Activated CD4-positive, alpha-beta memory T cell treated with anti-CD3 and anti-CD28 coated beads, Interleukin-2, amount 10 ng/mL, durations not matched to agents 7 days and 5 days (primary cell): ENCODE results near the gene PRDM16. TPM values are rescaled to one million over a fixed set of nuclear protein-coding genes. Genes with fewer than 3 reads are reported as not detected.

Experiments
- CTCF ChIA-PET: fragments of 350-600 bp; sonication (Branson Sonifier 250); formaldehyde crosslinking; loops from one replicate; lab custom pipeline; 2021; ENCODE audit warnings: antibody characterized with exemption, inconsistent platforms; lab: Charles Lee
- POLR2A ChIA-PET: fragments of 350-600 bp; sonication (Branson Sonifier 250); formaldehyde crosslinking; loops from one replicate; lab custom pipeline; 2021; ENCODE audit warnings: antibody characterized with exemption; lab: Charles Lee
- DNase-seq: peaks from one replicate; pipeline ENCODE4 v3.0.0-alpha.2; 2020
- H3K27ac Mint-ChIP-seq: one replicate; pipeline ENCODE4 v1.8.0; 2021; ENCODE audit warnings: mild to moderate bottlenecking, mixed read lengths
- H3K27me3 Mint-ChIP-seq: one replicate; pipeline ENCODE4 v1.8.0; 2021; ENCODE audit warnings: mixed read lengths
- H3K36me3 Mint-ChIP-seq: one replicate; pipeline ENCODE4 v1.8.0; 2021; ENCODE audit warnings: low read depth, mixed read lengths
- H3K4me1 Mint-ChIP-seq: one replicate; pipeline ENCODE4 v1.8.0; 2021; ENCODE audit warnings: mixed read lengths
- H3K4me3 Mint-ChIP-seq: one replicate; pipeline ENCODE4 v1.8.0; 2021; ENCODE audit warnings: mild to moderate bottlenecking, mixed read lengths
- H3K9me3 Mint-ChIP-seq: one replicate; pipeline ENCODE4 v1.8.0; 2021; ENCODE audit warnings: mixed read lengths
- total RNA-seq, 2 experiments: library from RNA; stranded (reverse); gene quantifications; one replicate each; pipeline ENCODE4 v1.2.3, GENCODE V29; 2021

The PRDM16 gene
- total RNA-seq, 2 experiments from 2014 or later = 0.03 to 0.20 TPM

GRCh38 chr1:3169665-3170356, 100.8 kb downstream of the PRDM16 start:
- no peaks in the 10 kb centered on the region for H3K36me3 Mint-ChIP-seq
- peaks cover 6% of the 10 kb centered on the region for H3K27me3 Mint-ChIP-seq
- no peak overlapping the region for H3K27ac Mint-ChIP-seq
- DNase-seq = no peak
- H3K4me3 Mint-ChIP-seq = no peak overlapping the region
- POLR2A ChIA-PET = no interaction called here
- CTCF ChIA-PET = no interaction called here
- no peaks in the 10 kb centered on the region for H3K9me3 Mint-ChIP-seq
- no peaks in the 10 kb centered on the region for H3K4me1 Mint-ChIP-seq

DNA sequence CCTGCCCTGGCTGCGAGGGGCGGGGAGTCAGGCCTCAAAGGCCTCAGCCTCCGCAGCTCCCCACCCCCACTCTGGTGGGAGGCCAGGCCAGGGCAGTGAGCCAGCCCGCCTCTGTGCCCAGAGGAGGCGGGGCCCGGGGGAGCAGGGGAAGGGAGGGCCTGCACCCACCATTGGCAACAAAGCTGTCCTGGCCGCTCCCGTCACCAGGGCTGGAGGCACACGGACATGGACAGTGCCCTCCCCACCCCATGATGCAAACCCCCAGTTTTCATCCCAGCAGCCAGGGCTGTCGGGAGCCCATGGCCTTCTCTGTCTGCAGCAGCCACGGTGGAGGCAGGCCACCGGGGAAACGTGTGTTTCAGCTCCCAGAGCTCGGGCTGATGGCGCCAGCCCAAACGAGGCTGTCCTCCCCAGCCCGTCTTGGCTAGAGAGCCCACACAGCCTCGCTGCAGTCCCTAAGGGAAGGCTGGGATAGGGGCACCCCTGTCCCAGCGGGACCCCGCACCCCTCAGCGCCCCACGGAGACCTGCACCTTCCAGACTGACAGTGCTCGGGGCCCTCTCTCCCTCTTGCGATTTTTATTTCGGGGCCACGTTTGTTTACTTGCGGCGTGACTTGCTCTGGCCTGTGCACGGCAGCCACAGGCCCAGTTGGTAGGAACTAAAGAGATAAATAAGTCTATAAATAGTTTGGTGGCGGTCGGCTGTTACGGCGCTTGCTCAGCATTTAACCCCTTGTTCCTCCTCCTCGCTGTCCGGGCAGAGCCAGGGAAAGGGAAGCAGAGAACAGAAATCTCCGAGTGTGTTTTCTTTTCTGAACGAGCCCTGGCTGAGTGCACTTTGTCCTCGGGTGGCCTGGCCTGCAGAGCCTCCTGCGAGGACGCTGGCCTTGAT, 101.8 kb downstream of the PRDM16 start:
- no peak for DNase-seq
- no peaks in the 10 kb centered on the region for H3K4me1 Mint-ChIP-seq
- no peaks in the 10 kb centered on the region for H3K36me3 Mint-ChIP-seq
- no peak overlapping the region for H3K4me3 Mint-ChIP-seq
- ChIA-PET POLR2A (no interaction called here), CTCF (no interaction called here)
- H3K9me3 Mint-ChIP-seq = no peaks in the 10 kb centered on the region
- no peak overlapping the region for H3K27ac Mint-ChIP-seq
- peaks cover 6% of the 10 kb centered on the region for H3K27me3 Mint-ChIP-seq

DNA sequence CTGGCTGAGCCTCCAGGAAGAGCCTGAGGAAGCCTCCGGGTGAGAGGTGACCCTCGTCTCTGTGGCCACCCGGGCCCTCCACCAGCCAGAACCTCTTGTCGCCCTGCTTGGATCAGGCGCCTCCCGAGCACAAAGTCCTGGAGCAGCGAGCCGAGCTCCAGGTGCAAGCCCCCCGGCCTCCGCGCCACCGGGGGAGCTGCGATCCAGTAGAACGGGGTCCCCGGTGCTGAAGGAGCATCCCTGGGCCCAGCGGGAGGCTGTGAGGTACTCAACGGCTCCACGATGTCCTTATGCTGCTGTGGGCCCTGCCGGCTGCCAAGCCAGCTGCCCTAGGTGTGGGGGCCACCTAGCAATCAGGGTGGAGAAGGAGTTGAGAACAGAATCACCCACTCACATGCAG, 102.8 kb downstream of the PRDM16 start:
- DNase-seq = no peak
- H3K4me3 Mint-ChIP-seq = no peak overlapping the region
- no peaks in the 10 kb centered on the region for H3K4me1 Mint-ChIP-seq
- POLR2A ChIA-PET = no interaction called here
- no peaks in the 10 kb centered on the region for H3K36me3 Mint-ChIP-seq
- H3K27ac Mint-ChIP-seq = no peak overlapping the region
- H3K9me3 Mint-ChIP-seq = no peaks in the 10 kb centered on the region
- CTCF ChIA-PET = no interaction called here
- peaks cover 6% of the 10 kb centered on the region for H3K27me3 Mint-ChIP-seq

GRCh38 chr1:3172431-3173380, 103.7 kb downstream of the PRDM16 start:
- H3K9me3 Mint-ChIP-seq = no peaks in the 10 kb centered on the region
- ChIA-PET POLR2A (no interaction called here), CTCF (no interaction called here)
- DNase-seq = no peak
- no peaks in the 10 kb centered on the region for H3K36me3 Mint-ChIP-seq
- H3K27me3 Mint-ChIP-seq = peaks cover 6% of the 10 kb centered on the region
- no peak overlapping the region for H3K4me3 Mint-ChIP-seq
- no peaks in the 10 kb centered on the region for H3K4me1 Mint-ChIP-seq
- H3K27ac Mint-ChIP-seq = no peak overlapping the region

GRCh38 chr1:3173381-3173980, 104.5 kb downstream of the PRDM16 start:
- Mint-ChIP-seq H3K4me3 (no peak overlapping the region), H3K27me3 (peaks cover 6% of the 10 kb centered on the region), H3K27ac (no peak overlapping the region), H3K9me3 (no peaks in the 10 kb centered on the region), H3K4me1 (no peaks in the 10 kb centered on the region), H3K36me3 (no peaks in the 10 kb centered on the region)
- no peak for DNase-seq
- CTCF ChIA-PET = no interaction called here
- POLR2A ChIA-PET = no interaction called here

- H3K27ac Mint-ChIP-seq = no peak overlapping the region
- peaks cover 6% of the 10 kb centered on the region for H3K27me3 Mint-ChIP-seq
- H3K9me3 Mint-ChIP-seq = no peaks in the 10 kb centered on the region
- no peak for DNase-seq
- no peak overlapping the region for H3K4me3 Mint-ChIP-seq
- ChIA-PET CTCF (no interaction called here), POLR2A (no interaction called here)
- H3K4me1 Mint-ChIP-seq = no peaks in the 10 kb centered on the region
- H3K36me3 Mint-ChIP-seq = no peaks in the 10 kb centered on the region
Observed at GRCh38 chr1:3174487-3175247, 105.7 kb downstream of the PRDM16 start.

- Mint-ChIP-seq H3K9me3 (peaks cover 4% of the 10 kb centered on the region), H3K27ac (no peak overlapping the region), H3K36me3 (no peaks in the 10 kb centered on the region), H3K4me1 (no peaks in the 10 kb centered on the region), H3K4me3 (no peak overlapping the region), H3K27me3 (peaks cover 6% of the 10 kb centered on the region)
- ChIA-PET CTCF (no interaction called here), POLR2A (no interaction called here)
- no peak for DNase-seq
Observed at GRCh38 chr1:3175486-3175885, 106.5 kb downstream of the PRDM16 start.

DNA sequence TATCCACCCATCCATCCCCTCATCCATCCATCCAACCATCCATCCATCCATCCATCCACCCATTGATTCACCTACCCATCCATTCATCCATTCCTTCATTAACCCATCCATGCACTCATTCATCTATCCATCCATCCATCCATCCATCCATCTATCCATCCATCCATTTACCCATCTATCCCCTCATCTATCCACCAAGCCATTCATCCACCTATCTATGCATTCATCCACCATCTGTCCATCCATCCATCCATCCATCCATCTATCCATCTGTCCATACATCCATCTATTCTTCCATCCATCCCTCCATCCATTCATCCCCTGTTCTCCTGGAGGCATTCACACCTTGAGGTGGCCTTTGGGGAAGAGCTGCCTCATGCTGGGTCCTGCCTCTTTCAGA, 107.0 kb downstream of the PRDM16 start:
- Mint-ChIP-seq H3K27me3 (peaks cover 5% of the 10 kb centered on the region), H3K4me3 (no peak overlapping the region), H3K36me3 (no peaks in the 10 kb centered on the region), H3K4me1 (no peaks in the 10 kb centered on the region), H3K9me3 (peaks cover 4% of the 10 kb centered on the region), H3K27ac (no peak overlapping the region)
- DNase-seq = no peak
- ChIA-PET POLR2A (no interaction called here), CTCF (no interaction called here)

- H3K36me3 Mint-ChIP-seq = no peaks in the 10 kb centered on the region
- CTCF ChIA-PET = no interaction called here
Observed at GRCh38 chr1:3176820-3177219, 107.8 kb downstream of the PRDM16 start.

DNA sequence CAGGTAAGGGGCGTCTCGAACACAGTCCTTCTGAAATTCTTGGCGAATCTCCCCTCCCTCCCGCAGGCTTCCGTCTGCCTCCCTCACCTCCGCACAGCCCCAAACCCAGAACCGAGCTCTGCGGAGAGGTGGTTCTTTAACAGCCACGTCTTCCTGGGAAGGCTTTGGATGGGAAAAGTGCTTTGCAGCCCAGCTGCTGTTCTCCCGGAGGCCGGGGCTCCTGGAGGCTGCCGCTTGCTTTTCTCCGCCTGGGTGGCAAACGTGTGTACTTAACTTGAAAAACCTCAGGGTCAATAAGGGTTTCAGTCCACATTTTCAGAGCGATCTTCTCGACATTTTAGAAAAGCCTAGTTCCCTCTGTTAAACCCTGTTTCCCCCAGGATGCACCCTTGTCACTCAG, 109.3 kb downstream of the PRDM16 start:
- DNase-seq = no peak
- ChIA-PET CTCF (no interaction called here), POLR2A (no interaction called here)
- H3K27me3 Mint-ChIP-seq = peaks cover 4% of the 10 kb centered on the region
- H3K4me3 Mint-ChIP-seq = no peak overlapping the region
- no peaks in the 10 kb centered on the region for H3K36me3 Mint-ChIP-seq
- no peak overlapping the region for H3K27ac Mint-ChIP-seq
- H3K4me1 Mint-ChIP-seq = no peaks in the 10 kb centered on the region
- H3K9me3 Mint-ChIP-seq = peaks cover 8% of the 10 kb centered on the region

More at GRCh38 chr1:3176820-3177219, 107.8 kb downstream of the PRDM16 start:
- Mint-ChIP-seq H3K27ac (no peak overlapping the region), H3K9me3 (peaks cover 4% of the 10 kb centered on the region), H3K4me1 (no peaks in the 10 kb centered on the region), H3K4me3 (no peak overlapping the region), H3K27me3 (peaks cover 4% of the 10 kb centered on the region)
- POLR2A ChIA-PET = no interaction called here
- no peak for DNase-seq

DNA sequence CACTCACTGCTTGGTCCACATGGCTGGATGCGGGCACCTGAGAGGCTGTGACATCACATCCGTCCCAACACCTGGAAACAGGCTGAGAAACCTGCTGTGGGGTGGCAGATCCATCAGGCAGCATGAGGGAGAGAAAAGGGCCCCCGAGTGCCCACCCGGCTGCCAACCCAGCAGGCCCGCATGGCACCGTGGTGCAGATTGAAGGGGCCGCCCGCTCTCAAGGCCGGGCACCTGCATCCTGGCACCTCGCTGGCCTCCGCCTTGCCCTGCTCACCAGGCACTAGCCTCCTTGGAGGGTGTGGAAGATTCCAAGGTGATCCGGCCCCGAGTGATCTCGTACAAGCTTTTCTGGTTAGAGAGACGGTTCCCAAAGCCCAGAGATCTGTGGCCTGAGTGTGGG, 110.5 kb downstream of the PRDM16 start:
- Mint-ChIP-seq H3K36me3 (no peaks in the 10 kb centered on the region), H3K27me3 (peaks cover 2% of the 10 kb centered on the region), H3K4me1 (no peaks in the 10 kb centered on the region), H3K9me3 (peaks cover 8% of the 10 kb centered on the region), H3K4me3 (no peak overlapping the region), H3K27ac (no peak overlapping the region)
- ChIA-PET POLR2A (no interaction called here), CTCF (no interaction called here)
- DNase-seq = no peak

- no peak for DNase-seq
- Mint-ChIP-seq H3K9me3 (peaks cover 8% of the 10 kb centered on the region), H3K4me1 (no peaks in the 10 kb centered on the region), H3K36me3 (no peaks in the 10 kb centered on the region), H3K27ac (no peak overlapping the region), H3K4me3 (no peak overlapping the region), H3K27me3 (no peaks in the 10 kb centered on the region)
- POLR2A ChIA-PET = no interaction called here
- CTCF ChIA-PET = no interaction called here
Observed at GRCh38 chr1:3180915-3181314, 111.9 kb downstream of the PRDM16 start.
